Uterus (tissue), 2 donors: Measurements from ENCODE around the gene KLF13.

Source experiments
- POLR2A ChIP-seq, 2 donors: fragments of 450-650 bp; IDR thresholded peaks; one replicate each; pipeline ENCODE4 v1.6.1; 2016; ENCODE audit warnings: antibody characterized with exemption in 2 of 2, mild to moderate bottlenecking in 1 of 2, moderate library complexity in 1 of 2
- TF ChIP-seq, protein P1 (sequence below), 4 experiments: fragments of 200-600 bp in 2 of 4; fragments of 450-650 bp in 2 of 4; sonication (generic) in 2 of 4; IDR thresholded peaks; one replicate each; pipeline ENCODE4 v1.5.1; 2016 to 2019; ENCODE audit warnings: antibody characterized with exemption in 4 of 4, mild to moderate bottlenecking in 2 of 4, moderate library complexity in 1 of 4

DNA sequence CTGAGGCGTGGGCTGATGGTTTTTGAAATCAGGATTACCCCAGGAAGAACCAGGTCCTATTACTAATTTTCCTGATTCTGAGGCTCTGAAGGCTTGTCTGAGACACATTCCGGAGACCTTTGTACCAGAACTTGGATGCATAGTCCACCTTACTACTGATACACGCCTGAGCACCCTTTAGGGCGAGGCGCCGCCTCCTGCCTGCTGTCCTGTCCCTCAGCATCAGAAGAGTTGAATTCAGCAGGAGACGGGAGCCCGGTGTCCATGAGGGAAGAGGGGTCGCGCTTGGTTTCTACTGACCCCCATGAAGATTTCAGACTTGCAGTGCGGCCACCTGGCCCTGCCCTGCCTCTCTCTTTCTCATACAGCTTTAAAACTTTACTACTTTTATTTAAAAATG is 49.9 kb downstream of the KLF13 start:
- TF ChIP-seq POLR2A (IDR thresholded peaks at IDR 0.05), result no peak
- TF ChIP-seq, protein P1, sequence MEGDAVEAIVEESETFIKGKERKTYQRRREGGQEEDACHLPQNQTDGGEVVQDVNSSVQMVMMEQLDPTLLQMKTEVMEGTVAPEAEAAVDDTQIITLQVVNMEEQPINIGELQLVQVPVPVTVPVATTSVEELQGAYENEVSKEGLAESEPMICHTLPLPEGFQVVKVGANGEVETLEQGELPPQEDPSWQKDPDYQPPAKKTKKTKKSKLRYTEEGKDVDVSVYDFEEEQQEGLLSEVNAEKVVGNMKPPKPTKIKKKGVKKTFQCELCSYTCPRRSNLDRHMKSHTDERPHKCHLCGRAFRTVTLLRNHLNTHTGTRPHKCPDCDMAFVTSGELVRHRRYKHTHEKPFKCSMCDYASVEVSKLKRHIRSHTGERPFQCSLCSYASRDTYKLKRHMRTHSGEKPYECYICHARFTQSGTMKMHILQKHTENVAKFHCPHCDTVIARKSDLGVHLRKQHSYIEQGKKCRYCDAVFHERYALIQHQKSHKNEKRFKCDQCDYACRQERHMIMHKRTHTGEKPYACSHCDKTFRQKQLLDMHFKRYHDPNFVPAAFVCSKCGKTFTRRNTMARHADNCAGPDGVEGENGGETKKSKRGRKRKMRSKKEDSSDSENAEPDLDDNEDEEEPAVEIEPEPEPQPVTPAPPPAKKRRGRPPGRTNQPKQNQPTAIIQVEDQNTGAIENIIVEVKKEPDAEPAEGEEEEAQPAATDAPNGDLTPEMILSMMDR (IDR thresholded peaks at IDR 0.05), result no peak
